GM21360 (cell line): Measurements from ENCODE around the gene TECTA.

Experiments
- ATAC-seq: cut with Tn5 transposase; IDR thresholded peaks from one replicate; pipeline ENCODE4 v1.9.1; 2021; ENCODE audit warnings: mild to moderate bottlenecking, moderate library complexity; ENCODE audit not compliant: unreplicated experiment

Gene TECTA, protein sequence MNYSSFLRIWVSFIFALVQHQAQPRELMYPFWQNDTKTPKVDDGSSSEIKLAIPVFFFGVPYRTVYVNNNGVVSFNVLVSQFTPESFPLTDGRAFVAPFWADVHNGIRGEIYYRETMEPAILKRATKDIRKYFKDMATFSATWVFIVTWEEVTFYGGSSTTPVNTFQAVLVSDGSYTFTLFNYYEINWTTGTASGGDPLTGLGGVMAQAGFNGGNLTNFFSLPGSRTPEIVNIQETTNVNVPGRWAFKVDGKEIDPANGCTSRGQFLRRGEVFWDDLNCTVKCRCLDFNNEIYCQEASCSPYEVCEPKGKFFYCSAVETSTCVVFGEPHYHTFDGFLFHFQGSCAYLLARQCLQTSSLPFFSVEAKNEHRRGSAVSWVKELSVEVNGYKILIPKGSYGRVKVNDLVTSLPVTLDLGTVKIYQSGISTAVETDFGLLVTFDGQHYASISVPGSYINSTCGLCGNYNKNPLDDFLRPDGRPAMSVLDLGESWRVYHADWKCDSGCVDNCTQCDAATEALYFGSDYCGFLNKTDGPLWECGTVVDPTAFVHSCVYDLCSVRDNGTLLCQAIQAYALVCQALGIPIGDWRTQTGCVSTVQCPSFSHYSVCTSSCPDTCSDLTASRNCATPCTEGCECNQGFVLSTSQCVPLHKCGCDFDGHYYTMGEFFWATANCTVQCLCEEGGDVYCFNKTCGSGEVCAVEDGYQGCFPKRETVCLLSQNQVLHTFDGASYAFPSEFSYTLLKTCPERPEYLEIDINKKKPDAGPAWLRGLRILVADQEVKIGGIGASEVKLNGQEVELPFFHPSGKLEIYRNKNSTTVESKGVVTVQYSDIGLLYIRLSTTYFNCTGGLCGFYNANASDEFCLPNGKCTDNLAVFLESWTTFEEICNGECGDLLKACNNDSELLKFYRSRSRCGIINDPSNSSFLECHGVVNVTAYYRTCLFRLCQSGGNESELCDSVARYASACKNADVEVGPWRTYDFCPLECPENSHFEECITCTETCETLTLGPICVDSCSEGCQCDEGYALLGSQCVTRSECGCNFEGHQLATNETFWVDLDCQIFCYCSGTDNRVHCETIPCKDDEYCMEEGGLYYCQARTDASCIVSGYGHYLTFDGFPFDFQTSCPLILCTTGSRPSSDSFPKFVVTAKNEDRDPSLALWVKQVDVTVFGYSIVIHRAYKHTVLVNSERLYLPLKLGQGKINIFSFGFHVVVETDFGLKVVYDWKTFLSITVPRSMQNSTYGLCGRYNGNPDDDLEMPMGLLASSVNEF (N-terminal part only)

DNA sequence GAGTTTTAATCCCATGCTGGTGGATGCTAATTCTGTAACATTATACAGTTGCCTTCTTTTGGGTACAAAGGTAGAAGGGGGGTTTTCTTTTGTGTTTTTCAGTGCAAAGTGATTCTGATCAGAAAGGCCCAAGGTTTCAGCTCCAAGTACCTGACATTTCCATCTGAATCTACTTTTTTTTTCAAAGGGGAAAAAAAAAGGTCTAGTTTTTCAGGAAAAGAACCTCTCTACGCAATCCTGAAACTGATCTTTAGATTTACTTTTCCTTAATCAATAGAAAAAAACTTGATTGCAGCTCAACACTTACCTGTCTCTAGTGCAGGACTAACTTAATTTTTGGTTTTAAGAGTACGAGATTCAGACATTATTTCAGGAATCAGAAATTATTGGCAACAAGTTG, at the start of gene TECTA:
TECTA (plus strand) TSS at position 301 of the 400 bp plus-strand sequence. CDS start 1,423 bp downstream, outside the sequence.
- no peak for ATAC-seq

DNA sequence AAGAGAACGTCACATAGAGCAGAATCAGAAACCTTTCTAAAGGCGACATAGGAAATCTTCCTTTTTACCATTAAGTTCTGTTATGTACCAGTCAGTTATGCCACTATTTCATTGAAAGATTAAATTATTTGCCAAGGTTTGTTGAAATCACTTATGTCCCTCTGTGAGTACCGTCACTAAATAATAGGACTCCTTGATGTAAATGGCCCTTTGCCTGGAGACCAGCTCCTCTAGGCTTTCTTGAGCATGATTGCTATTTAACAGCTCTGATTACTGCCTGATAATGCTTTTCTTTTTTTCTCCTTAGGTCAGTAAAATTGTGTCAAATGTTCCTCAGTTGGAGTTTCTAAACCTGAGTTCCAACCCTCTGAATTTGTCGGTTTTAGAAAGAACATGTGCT, 47.8 kb upstream of the TECTA start:
- no peak for ATAC-seq

DNA sequence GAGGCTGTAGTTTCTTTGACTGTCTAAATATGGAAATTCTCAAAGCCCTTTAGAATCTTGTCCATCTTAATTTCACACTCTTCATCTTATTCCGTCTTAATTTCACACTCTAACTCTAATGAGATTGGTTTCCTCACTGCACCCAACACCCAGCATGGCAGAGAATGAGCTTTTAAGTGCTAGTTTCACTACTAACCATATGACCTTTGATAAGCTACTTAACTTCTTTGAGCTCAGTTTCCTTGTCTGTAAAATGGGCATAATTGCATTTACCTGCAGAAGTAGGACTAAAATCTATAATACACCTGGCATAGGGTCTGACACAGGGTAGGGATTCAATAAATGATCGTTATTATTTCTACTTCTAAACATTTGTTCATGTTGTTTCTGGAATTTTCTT, 46.8 kb upstream of the TECTA start:
- no peak for ATAC-seq

DNA sequence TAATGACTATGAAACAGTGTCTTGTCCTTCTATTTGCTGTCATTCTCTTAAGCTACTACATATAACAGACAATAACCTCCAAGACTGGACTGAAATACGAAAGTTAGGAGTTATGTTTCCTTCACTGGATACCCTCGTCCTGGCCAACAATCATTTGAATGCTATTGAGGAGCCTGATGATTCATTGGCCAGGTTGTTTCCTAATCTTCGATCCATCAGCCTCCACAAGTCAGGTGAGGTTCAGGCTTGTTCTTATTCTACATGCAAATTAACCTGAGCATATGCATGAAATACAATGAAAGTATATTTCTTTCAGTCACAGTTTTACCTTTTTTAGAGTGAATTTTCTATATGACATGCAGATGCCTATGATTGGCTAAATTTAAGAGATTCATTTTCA, 46.0 kb upstream of the TECTA start:
- no peak for ATAC-seq

DNA sequence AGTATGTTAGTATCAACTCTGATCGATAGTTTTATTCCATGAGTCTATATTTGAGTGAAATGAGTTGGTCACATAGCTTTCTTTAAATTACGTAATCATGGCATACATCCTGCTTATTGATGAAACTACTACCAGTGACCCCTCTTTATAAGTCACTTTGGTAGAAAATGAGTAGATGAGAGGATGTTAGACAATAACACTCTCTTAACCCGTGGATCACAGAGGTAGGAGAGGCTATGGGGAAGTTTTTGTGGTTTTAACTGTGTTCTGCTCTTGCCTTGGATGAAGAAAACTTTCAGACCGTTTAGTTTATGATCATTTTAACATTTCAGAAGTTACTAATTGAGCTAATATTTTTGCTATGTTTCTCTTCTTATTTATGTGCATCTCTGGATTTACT, 43.1 kb upstream of the TECTA start:
- ATAC-seq = no peak

DNA sequence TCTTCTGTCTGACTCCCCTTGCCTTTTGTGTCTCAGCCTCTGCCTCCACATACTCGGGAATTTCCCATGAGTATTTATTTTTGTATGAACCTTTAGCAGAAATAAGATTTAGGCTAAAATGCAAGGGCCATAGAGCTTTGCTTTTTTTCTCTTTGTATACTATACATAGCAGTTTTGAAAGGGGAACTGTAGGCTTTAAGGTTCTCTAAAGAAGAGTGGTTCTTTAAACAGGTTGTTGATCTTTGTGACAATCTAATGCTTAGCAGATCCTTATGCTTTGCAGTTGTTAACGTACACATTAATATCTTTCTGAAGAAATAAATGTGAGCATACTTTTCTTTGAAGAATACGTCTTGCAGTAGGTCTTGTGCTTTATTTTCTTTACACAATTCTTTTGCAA, 42.1 kb upstream of the TECTA start:
- ATAC-seq = no peak

DNA sequence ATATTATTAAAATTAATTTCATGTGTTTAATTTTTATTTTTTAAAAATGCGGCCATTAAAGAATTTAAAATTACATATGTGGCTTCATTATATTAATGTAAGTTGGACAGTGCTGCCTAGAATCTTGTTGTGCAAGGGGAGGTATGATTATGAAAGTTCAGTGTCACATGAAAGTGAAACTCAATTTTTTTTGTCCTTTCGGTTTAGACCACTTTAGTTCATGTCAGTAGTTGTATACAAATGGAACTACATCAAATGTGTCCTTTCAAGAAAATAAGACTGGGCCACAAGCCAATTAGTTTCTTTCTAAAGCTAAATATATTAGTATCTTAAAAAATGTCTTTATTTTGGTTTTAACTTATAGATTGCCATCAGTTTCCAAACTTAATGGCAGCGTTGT, 41.4 kb upstream of the TECTA start:
- peak; percentile 94 for ATAC-seq

DNA sequence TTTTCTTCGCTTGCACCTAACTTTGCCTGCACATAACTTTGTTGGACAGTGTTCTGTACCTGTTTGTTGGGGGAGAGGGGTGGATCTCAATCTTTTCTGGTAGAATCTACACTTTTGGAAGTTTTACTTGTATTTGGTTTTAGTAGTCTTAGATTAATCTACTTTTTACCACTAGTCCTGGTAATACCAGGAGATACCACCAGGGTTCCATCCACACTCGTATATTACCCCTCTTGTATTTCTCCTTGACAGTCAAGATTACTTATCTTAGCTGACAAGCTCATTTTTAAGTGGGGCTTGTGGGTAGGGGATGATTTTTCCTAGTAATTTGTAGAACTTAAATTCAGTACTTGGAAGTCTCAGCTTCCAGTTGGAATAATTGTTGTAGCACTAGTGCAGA, 37.3 kb upstream of the TECTA start:
- ATAC-seq = no peak

DNA sequence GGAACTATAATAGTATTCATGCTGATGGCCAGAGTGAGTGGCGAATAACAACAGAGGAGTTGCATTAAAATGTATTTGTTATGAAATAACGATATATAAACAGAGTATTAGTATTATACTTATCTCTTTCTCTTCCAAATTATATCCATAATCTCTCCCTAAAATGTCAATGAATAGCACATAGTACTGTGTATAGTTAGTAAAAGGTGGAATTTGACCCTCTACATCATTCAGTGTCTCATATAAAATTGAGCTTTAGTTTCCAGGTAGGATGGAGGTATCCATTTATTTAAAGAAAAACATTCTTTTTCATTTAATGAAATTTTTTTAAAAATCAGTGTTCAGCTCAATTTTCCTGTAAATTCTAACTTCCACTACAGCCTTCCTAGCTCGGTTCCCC, 34.4 kb upstream of the TECTA start:
- no peak for ATAC-seq

DNA sequence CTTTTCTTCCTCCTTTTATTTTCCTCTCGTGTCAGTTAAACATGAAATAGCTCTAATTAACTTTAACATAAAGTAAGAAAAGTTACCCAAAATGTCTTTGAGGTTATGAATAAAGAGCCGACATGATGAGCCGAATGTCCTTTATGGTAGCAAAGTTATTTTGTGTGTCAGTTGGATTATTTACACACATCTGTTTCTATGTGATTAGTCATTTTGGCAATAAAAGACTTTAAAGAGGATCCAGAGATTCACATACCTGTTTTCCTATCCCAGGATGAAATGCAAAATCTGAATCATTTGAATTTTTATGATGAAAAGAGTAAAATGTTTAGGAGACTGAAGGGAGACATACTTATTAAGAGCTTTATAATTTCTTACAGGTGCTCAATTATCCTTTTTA, 34.0 kb upstream of the TECTA start:
- no peak for ATAC-seq

DNA sequence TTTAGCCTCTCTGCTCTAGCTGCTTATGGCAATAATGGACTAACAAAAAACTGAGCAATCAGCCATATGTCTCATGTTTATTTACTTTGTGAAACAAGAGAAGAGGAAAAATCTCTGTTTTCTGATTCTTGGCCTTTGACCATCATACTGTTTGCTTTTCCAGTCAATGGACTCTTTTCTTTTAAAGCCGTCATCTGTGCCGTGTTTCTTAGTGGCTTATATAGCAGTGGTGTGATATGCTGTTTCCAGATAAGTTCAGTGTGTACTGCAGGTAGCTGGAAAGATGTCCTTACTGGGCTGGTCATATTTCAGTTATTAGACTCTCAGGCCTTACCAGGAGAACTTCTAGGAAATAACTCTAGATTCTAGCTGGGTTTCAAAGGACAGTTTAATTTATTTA, 33.6 kb upstream of the TECTA start:
- no peak for ATAC-seq

DNA sequence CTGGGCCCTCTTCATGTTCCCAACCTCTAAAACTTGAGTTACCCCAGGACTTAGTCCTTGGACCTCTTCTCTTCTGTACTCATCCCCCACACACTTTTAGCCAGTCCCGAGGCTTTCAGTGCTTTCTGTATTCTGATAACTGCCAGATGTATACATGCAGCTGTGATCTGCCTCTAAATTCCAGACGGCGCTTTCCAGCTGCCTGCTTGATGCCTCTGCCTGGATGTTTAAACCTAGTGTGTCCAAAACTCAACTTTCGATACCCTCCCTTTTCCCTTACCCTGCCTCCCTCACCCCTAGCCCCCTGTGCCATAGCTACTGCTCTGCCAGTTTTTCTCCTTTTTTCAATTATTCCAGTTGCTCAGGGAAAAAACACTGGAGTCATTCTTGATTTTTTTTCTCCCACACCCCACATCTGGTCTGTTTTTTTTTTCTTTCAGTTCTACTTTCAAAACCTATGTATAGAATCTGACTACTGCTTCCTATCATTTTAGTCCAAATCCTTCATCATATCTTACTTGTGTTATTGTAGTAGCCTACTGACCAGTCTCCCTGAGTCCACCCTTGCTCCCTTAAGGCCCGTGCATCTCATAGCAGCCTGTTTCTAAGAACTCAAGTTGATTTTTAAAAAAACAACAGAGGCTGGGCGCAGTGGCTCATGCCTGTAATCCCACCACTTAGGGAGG, 32.9 kb upstream of the TECTA start:
- ATAC-seq = no peak

DNA sequence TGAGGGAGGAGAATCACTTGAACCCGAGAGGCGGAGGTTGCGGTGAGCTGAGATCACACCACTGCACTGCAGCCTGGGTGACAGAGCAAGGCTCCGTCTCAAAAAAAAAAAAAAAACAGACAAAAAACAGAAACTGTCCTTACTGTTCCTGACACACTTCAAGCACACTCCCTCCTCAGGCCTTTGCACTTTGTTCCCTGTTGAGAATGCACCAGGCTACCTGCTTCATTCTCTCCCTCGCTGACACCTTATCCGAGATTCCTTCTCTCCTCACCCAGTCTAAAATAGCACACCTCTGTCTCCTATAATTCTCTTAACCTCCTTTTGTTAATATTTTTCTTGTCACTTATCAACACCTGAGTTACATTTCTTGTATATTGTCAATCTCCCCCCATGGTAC, 32.3 kb upstream of the TECTA start:
- ATAC-seq = no peak

DNA sequence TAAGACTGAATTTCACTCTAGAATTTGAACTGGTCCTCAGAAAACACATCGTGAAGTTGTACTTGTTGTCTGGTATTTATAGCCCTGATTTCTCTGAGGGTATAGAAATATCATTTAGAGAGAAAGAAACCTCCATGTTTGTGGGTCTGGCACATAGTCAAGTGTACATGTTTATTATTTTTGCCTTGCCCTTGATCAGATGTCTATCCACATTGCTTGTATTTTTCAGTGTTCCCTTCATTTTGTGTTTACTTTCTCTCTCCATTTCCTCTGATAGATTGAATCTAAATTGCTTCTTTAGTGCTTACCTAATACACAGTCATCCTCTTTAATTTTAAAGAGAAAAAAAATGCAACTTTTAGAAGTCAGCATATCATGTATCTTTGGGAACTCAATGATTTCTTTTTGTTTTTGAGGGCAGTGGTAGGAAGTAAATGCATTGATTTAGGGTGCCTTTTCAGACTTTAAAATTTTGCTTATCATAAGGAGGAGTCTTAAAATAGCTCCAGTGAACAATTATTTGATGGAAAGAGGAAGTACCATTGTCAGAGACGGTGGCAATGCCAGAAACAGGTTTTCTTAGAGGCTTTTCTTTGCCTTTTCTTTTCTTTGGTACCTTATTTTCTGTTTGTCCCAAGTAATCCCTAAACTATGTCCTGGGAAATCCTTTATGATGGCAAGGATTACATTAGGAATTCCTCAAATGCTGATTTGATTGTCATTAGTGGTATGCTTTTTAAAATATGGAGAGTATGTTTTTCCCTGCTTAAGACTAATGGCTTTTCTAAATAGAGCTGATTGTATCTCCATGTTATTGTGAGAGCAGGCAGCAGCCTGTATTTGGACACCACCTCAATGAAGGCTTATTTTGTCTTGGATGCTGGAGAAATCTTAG, 29.8 kb upstream of the TECTA start:
- ATAC-seq = no peak

DNA sequence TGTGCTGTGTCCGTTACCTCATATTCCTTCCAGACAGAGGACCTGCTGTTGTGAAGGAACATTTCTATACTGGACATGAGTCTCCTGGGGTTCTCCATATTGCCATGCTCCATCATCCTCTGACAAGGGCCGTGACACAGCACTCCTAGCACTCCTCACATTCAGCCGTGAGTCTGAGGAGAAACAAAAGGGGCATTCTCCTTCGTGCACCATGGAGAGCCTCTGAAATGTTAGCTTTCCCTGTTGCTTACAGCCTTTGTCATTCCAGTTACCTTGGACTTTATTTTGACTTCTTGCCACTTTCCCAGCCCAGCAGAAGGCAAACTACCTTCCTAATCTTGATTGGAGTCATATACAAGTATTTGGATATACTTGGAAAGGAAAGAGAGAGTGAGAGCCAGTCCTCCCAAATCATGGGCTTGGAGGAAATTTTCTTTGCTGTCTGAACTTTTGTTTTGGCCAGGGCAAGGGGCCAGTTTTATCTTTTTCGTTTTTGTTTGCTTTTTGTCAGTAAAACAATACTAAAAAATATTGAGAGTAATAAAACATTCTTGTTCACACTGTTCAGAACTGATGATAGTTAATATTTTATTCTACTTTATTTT, 29.1 kb upstream of the TECTA start:
- no peak for ATAC-seq

DNA sequence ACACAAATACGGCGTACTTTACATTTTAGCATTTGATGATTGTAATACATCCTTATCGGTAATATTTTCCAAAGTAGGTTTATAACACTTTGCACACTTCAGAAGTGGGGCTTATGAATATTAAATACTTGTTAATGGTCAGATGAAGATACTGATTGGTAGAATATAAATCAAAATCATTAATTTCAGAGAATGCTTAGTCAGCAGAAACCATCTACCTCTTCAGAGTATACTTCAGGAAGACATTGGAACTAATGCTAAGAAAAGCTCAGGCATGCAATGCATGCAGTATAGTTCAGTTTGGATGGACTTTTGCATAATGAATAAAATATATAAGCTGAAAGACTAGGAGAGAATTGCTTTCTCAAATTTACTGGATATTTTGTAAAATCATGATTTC, 19.7 kb upstream of the TECTA start:
- ATAC-seq = no peak

DNA sequence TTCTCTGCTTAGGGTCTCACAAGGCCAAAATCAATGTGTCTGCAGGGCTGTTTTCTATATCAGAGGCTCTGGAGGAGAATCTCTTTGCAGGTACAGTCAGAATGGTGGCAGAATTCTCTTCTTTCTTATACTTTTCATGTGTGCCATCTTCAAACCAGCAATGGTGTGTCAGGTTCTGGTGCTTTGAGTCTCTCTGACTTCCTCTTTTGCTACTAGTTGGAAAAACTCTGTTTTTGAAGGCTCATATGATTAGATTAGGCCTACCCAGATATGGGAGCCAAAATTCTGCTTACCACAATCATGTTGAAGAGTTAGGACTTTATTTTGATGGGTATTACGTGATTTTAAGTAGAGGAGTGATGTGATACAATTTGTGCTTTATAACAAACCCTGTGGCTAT, 18.8 kb upstream of the TECTA start:
- no peak for ATAC-seq

DNA sequence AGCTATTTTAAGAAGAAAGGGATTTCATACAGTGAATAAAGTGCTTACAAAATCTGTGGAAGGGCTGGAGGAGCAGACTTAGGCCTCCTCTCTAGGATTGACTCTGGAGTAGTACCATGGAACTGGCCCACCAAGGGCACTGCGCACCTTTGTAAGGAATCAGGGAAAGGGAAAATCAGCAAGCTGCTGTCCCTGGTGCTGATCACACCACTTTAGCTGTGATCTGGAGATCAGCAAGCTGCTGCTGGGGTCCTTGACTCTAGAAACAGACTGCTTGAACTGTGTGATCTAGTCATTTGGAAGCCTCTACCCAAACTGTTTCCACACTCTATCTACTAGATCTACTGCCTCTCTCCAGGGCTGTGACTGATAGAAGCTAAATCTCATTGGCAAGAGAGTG, 18.4 kb upstream of the TECTA start:
- ATAC-seq = no peak

DNA sequence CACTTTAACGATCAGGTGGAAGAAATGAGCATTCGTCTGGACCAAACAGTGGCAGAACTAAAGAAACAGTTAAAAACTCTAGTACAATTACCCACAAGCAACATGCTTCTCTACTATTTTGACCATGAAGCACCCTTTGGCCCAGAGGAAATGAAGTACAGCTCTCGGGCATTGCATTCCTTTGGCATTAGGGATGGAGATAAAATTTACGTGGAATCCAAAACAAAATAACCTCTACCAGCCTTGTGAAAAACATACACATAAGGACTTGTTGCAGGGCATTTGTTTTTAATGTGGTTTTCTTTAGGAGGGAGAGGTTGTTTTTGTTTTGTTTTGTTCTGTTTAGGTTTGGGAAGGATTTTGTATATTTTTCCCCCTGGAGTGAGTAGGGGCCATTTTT, 14.2 kb upstream of the TECTA start:
- no peak for ATAC-seq
